ENCODE data around the gene PRSS57. TPM values are rescaled to one million over a fixed set of nuclear protein-coding genes. Genes with fewer than 3 reads are reported as not detected.

PRSS57 gene
- total and polyA plus RNA-seq, 2 of the 8 experiments (the other 6 are each of a cell fraction or from before 2014, with no cell fraction given) = not detected

GRCh38 chr19:643736-644135 is 51.5 kb downstream of the PRSS57 start (continued):
- TF ChIP-seq HDAC6 (IDR thresholded peaks at IDR 0.05; ENCODE audit: low read depth, low read length) (no peak), USF2 (IDR thresholded peaks at IDR 0.05; ENCODE audit: low read length) (no peak)

Measured in H1 (cell line).